HCT116 (cell line): Measurements from ENCODE around the gene NEU4. TPM values are rescaled to one million over a fixed set of nuclear protein-coding genes. Genes with fewer than 3 reads are reported as not detected.

Source experiments
- ATAC-seq: fragments of 200-7000 bp; cut with Tn5 transposase; 2 replicates; pipeline ENCODE4 v1.9.1; 2020; ENCODE audit warnings: mild to moderate bottlenecking, moderate library complexity
- BruUV-seq: library from RNA; stranded (reverse); fragments of 400-500 nt; replicated peaks from 2 replicates; lab custom pipeline; 2021; lab: Mats Ljungman, UMichigan
- CTCF ChIA-PET: fragments of 300-600 bp; sonication (Branson Sonifier 250); formaldehyde crosslinking; loops from one replicate; lab custom pipeline; 2021; ENCODE audit warnings: antibody characterized with exemption; lab: Charles Lee
- POLR2A ChIA-PET: fragments of 300-600, 350-600 bp; sonication (Branson Sonifier 250); formaldehyde crosslinking; loops from one replicate; lab custom pipeline; 2021; ENCODE audit warnings: antibody characterized with exemption; lab: Charles Lee
- RAD21 ChIA-PET, 2 experiments: fragments of 300-600 bp; sonication (Branson Sonifier 250); formaldehyde crosslinking; loops; one replicate each; lab custom pipeline; 2023; ENCODE audit warnings: low total read pairs in 2 of 2; ENCODE audit not compliant: uncharacterized antibody in 2 of 2, unreplicated experiment in 2 of 2, low non-redundant PET in 1 of 2; lab: Charles Lee
- DNase-seq: peaks from one replicate; pipeline ENCODE4 v3.0.0-alpha.2; 2010; ENCODE audit warnings: low read depth, low spot score
- H2AFZ ChIP-seq: fragments of 200-600 bp; shearing (Covaris generic), sonication (generic); 2 replicates; pipeline ENCODE4 v1.6.1; 2017; ENCODE audit warnings: low read depth, mixed run types, mixed read lengths, antibody characterized with exemption, low read length; ENCODE audit not compliant: poor library complexity, severe bottlenecking
- H3K27ac ChIP-seq: 2 replicates; pipeline ENCODE4 v1.5.1; 2012; ENCODE audit warnings: low read depth, low read length
- H3K27me3 ChIP-seq: fragments of 200-600 bp; sonication (generic); 2 replicates; pipeline ENCODE4 v1.6.1; 2016; ENCODE audit warnings: mixed run types, low read length, mixed read lengths; ENCODE audit not compliant: insufficient read depth
- H3K36me3 ChIP-seq, 2 experiments: fragments of 200-500 bp in 1 of 2; fragments of 200-600 bp in 1 of 2; sonication (Bioruptor generic) in 1 of 2; sonication (generic) in 1 of 2; 2 replicates each; pipeline versions ENCODE4 v1.5.1 to v1.6.1; 2014 to 2016; ENCODE audit warnings: low read length in 2 of 2, inconsistent platforms in 1 of 2, mixed read lengths in 1 of 2, mixed run types in 1 of 2; ENCODE audit not compliant: insufficient read depth in 2 of 2, control insufficient read depth in 1 of 2
- H3K4me1 ChIP-seq, 2 experiments: fragments of 200-600 bp in 1 of 2; sonication (generic) in 1 of 2; 2 replicates each; pipeline versions ENCODE4 v1.5.1 to v1.6.1; 2012 to 2017; ENCODE audit warnings: low read length in 2 of 2, inconsistent platforms in 1 of 2, mild to moderate bottlenecking in 1 of 2, mixed read lengths in 1 of 2, mixed run types in 1 of 2, moderate library complexity in 1 of 2; ENCODE audit not compliant: insufficient read depth in 2 of 2, control insufficient read depth in 1 of 2
- H3K4me2 ChIP-seq: fragments of 200-600 bp; sonication (generic); 2 replicates; pipeline ENCODE4 v1.6.1; 2017; ENCODE audit warnings: mixed run types, low read length, mixed read lengths
- H3K4me3 ChIP-seq, 2 experiments: fragments of 200-600 bp in 1 of 2; sonication (generic) in 1 of 2; replicated peaks in 1 of 2; 2 replicates each; pipeline ENCODE4 v1.5.1; 2011 to 2016; ENCODE audit warnings: low read length in 2 of 2, control low read depth in 1 of 2, low read depth in 1 of 2, mild to moderate bottlenecking in 1 of 2, mixed read lengths in 1 of 2, mixed run types in 1 of 2
- H3K79me2 ChIP-seq: fragments of 200-600 bp; sonication (generic); 2 replicates; pipeline ENCODE4 v1.6.1; 2017; ENCODE audit warnings: mild to moderate bottlenecking, mixed run types, low read length, moderate library complexity, mixed read lengths; ENCODE audit not compliant: insufficient read depth
- H3K9ac ChIP-seq: fragments of 200-600 bp; sonication (generic); 2 replicates; pipeline ENCODE4 v1.6.1; 2016; ENCODE audit warnings: low read length, mixed read lengths
- H3K9me2 ChIP-seq: fragments of 200-600 bp; sonication (generic), shearing (Covaris generic); 2 replicates; pipeline ENCODE4 v1.6.1; 2017; ENCODE audit warnings: mixed run types, mild to moderate bottlenecking, moderate library complexity; ENCODE audit not compliant: insufficient read depth
- H3K9me3 ChIP-seq, 2 experiments: fragments of 200-500 bp in 1 of 2; fragments of 200-600 bp in 1 of 2; sonication (Bioruptor generic) in 1 of 2; sonication (generic) in 1 of 2; 2 replicates each; pipeline ENCODE4 v1.6.1; 2014 to 2017; ENCODE audit warnings: low read length in 2 of 2, mixed read lengths in 2 of 2, inconsistent platforms in 1 of 2, low read depth in 1 of 2, mild to moderate bottlenecking in 1 of 2, mixed run types in 1 of 2, moderate library complexity in 1 of 2; ENCODE audit not compliant: control insufficient read depth in 1 of 2, insufficient read depth in 1 of 2
- H4K20me1 ChIP-seq: fragments of 200-600 bp; sonication (generic), shearing (Covaris generic); 2 replicates; pipeline ENCODE4 v1.6.1; 2017; ENCODE audit warnings: mixed run types, mild to moderate bottlenecking, moderate library complexity; ENCODE audit not compliant: insufficient read depth
- MAX ChIP-seq: IDR thresholded peaks from 2 replicates; pipeline ENCODE4 v1.6.1; 2012
- POLR2A ChIP-seq: IDR thresholded peaks from 2 replicates; pipeline ENCODE4 v1.7.0; 2011; ENCODE audit warnings: borderline replicate concordance; ENCODE audit not compliant: insufficient read depth, insufficient read length; ENCODE audit errors: extremely low read depth
- ZBTB33 ChIP-seq: IDR thresholded peaks from 2 replicates; pipeline ENCODE4 v1.6.1; 2011; ENCODE audit warnings: mild to moderate bottlenecking, low read length, moderate library complexity; ENCODE audit not compliant: insufficient replicate concordance; ENCODE audit errors: extremely low read depth
- intact Hi-C: fragments of 100-400 bp; cut with micrococcal nuclease; formaldehyde crosslinking; loops from 2 replicates; pipeline ENCODE4 v1.10.0; 2022
- total RNA-seq: library from RNA; stranded (reverse); gene quantifications from one replicate; pipeline ENCODE4 v1.2.1, GENCODE V29; 2021; ENCODE audit not compliant: unreplicated experiment

The NEU4 gene
- total RNA-seq, 1 experiment from 2014 or later: 0.34 TPM

GRCh38 chr2:241774419-241775222 is 34.4 kb upstream of the NEU4 start:
- H3K36me3 ChIP-seq: no peaks in the 10 kb centered on the region
- no peaks in the 10 kb centered on the region for H4K20me1 ChIP-seq
- no TSS peak for BruUV-seq
- H3K27ac ChIP-seq: peak overlapping the region; percentile 14; the same call in 1 of the 2 replicates
- no peaks in the 10 kb centered on the region for H3K27me3 ChIP-seq
- H3K9me3 ChIP-seq: no peaks in the 10 kb centered on the region
- ChIA-PET CTCF (no interaction called here), POLR2A (no interaction called here), RAD21 (interaction anchor here in 1 of 2 experiments (0.5 kb wide), 1 partner anchor 77 kb away, joined by 4 read pairs; no protein-coding TSS in a partner anchor)
- intact Hi-C loops: no loop called here
- ATAC-seq (peak; percentile 82), DNase-seq (peak; percentile 29)
- peak overlapping the region; percentile 45 for H3K9ac ChIP-seq
- H3K4me3 ChIP-seq: peak overlapping the region in 1 of 2 experiments; percentile 37; a peak in 2 of 4 replicates
- no peak for TF ChIP-seq POLR2A
- peak; percentile 62; the same call in 1 of the 2 replicates for TF ChIP-seq MAX
- TF ChIP-seq ZBTB33: no peak
- H3K79me2 ChIP-seq: no peaks in the 10 kb centered on the region
- H3K4me2 ChIP-seq: peak overlapping the region; percentile 73
- no peaks in the 10 kb centered on the region for H3K9me2 ChIP-seq
- no peak overlapping the region for H2AFZ ChIP-seq
- H3K4me1 ChIP-seq: peaks cover 16 to 31% of the 10 kb centered on the region in 2 experiments
